ENCODE measurements around the gene EXOC1. TPM values are rescaled to one million over a fixed set of nuclear protein-coding genes. Genes with fewer than 3 reads are reported as not detected.
A peak's percentile ranks its signal among the peaks of the same experiment; 100 is the strongest.

The EXOC1 gene
- total RNA-seq, 2 experiments from 2014 or later = 23.7 to 33.5 TPM

- Histone ChIP-seq H2AFZ (ENCODE audit: low read length) (no peak overlapping the region), H3K79me2 (ENCODE audit: insufficient read depth, low read depth, low read length) (peaks cover 41% of the 10 kb centered on the region), H3K4me1 (ENCODE audit: insufficient read depth, low read length, poor library complexity, severe bottlenecking) (peaks cover 40% of the 10 kb centered on the region), H3K36me3 (ENCODE audit: insufficient read depth, low read length) (peaks cover 49% of the 10 kb centered on the region), H3K4me2 (ENCODE audit: low read length) (peak overlapping the region; percentile 81), H3K9me2 (ENCODE audit: insufficient read depth, low read length) (no peaks in the 10 kb centered on the region), H3K9me3 (ENCODE audit: low read length) (no peaks in the 10 kb centered on the region), H4K20me1 (ENCODE audit: insufficient read depth, low read length) (no peaks in the 10 kb centered on the region), H3K27ac (ENCODE audit: low read depth, low read length, poor library complexity, severe bottlenecking) (no peak overlapping the region), H3K4me3 (ENCODE audit: low read depth, low read length, poor library complexity, severe bottlenecking) (peak overlapping the region; percentile 82)
- TF ChIP-seq EZH2phosphoT487 (IDR thresholded peaks at IDR 0.05; ENCODE audit: borderline replicate concordance, low read depth, low read length) (no peak), CTCF (conservative IDR thresholded peaks at IDR 0.05; ENCODE audit: low read length) (no peak)
- CTCF ChIA-PET (ENCODE audit: unreplicated experiment) = no interaction called here
- DNase-seq (ENCODE audit: low spot score) = no peak
- BruUV-seq (replicated peaks) = no TSS peak
- intact Hi-C loops (cut with micrococcal nuclease; ENCODE audit: unreplicated experiment) = no loop called here
- POLR2A ChIA-PET = interaction anchor here (0.6 to 1.7 kb wide), 2 partner anchors 14 to 59 kb away, joined by 3 to 8 read pairs; no protein-coding TSS in a partner anchor
Measured at GRCh38 chr4:55951191-55951922, 97.9 kb downstream of the EXOC1 start.

Small RNA genes lying within 50 kb of the gene (small RNA-seq; reads per million reads assigned to genes)
- not detected for gene RNU6-652P

Other genes with a start within 250 kb of the EXOC1 start
- gene NMU, start 217.3 kb upstream of the EXOC1 start, total RNA-seq (2014; rRNA removed; shearing (Covaris generic)) = not detected in 2 replicates
- not detected in 2 replicates for gene NMU, start 217.3 kb upstream of the EXOC1 start, total RNA-seq (2022)
- not detected in 2 replicates for gene EXOC1L, start 33.9 kb upstream of the EXOC1 start, total RNA-seq (2014; rRNA removed; shearing (Covaris generic))
- gene EXOC1L, start 33.9 kb upstream of the EXOC1 start, total RNA-seq (2022) = not detected in 2 replicates
- 21.6 and 32.4 TPM in 2 replicates for gene CEP135, start 95.3 kb downstream of the EXOC1 start, total RNA-seq (2014; rRNA removed; shearing (Covaris generic))
- gene CEP135, start 95.3 kb downstream of the EXOC1 start, total RNA-seq (2022) = 32.7 and 41.4 TPM in 2 replicates